GM12878 (cell line): ENCODE measurements around the gene MARVELD1. TPM values are rescaled to one million over a fixed set of nuclear protein-coding genes. Genes with fewer than 3 reads are reported as not detected.

ENCODE experiments used
- ATAC-seq: fragments of 200-7000 bp; cut with Tn5 transposase; 3 replicates; pipeline ENCODE4 v1.9.1; 2020; ENCODE audit warnings: mild to moderate bottlenecking, moderate library complexity
- BruUV-seq: library from RNA; stranded (reverse); fragments of 400-500 nt; replicated peaks from 2 replicates; lab custom pipeline; 2021; lab: Mats Ljungman, UMichigan
- CTCF ChIA-PET: fragments of 300-600 bp; sonication (Branson Sonifier 250); formaldehyde crosslinking; extraction: SDS; loops from one replicate; lab custom pipeline; 2021; ENCODE audit warnings: inconsistent platforms; lab: Yijun Ruan, JAX
- POLR2A ChIA-PET: fragments of 350-600 bp; formaldehyde crosslinking; extraction: SDS; loops from one replicate; lab custom pipeline; 2021; ENCODE audit warnings: inconsistent platforms; lab: Charles Lee
- RAD21 ChIA-PET: fragments of 300-600 bp; sonication (Branson Sonifier 250); formaldehyde crosslinking; loops from one replicate; lab custom pipeline; 2023; ENCODE audit warnings: antibody characterized with exemption; ENCODE audit not compliant: unreplicated experiment; lab: Charles Lee
- SMC1A ChIA-PET: fragments of 300-600 bp; sonication (Branson Sonifier 250); formaldehyde crosslinking; loops from one replicate; lab custom pipeline; 2023; ENCODE audit not compliant: unreplicated experiment, uncharacterized antibody; lab: Charles Lee
- DNase-seq: peaks from one replicate; pipeline ENCODE4 v3.0.0-alpha.2; 2011; ENCODE audit warnings: low read depth, low spot score
- FAIRE-seq: peaks from 3 replicates; lab custom pipeline; 2011; peaks lifted over from hg19 to GRCh38; lab: Jason Lieb, UNC
- H2AFZ ChIP-seq: 2 replicates; pipeline ENCODE4 v1.6.0; 2011; ENCODE audit warnings: low read depth, low read length, control low read depth; ENCODE audit not compliant: control insufficient read depth
- H3K27ac ChIP-seq: 2 replicates; pipeline ENCODE4 v1.5.1; 2011; ENCODE audit warnings: control low read depth; ENCODE audit not compliant: control insufficient read depth, insufficient read depth
- H3K27me3 ChIP-seq, 2 experiments: replicated peaks in 1 of 2; 2 replicates each; pipeline versions ENCODE4 v1.6.0 to v1.6.1; 2011; ENCODE audit warnings: low read length in 1 of 2; ENCODE audit not compliant: control insufficient read depth in 2 of 2, insufficient read depth in 2 of 2
- H3K36me3 ChIP-seq, 2 experiments: 2 replicates each; pipeline ENCODE4 v1.5.1; 2011; ENCODE audit warnings: low read length in 1 of 2; ENCODE audit not compliant: control insufficient read depth in 2 of 2, insufficient read depth in 2 of 2
- H3K4me1 ChIP-seq: 2 replicates; pipeline ENCODE4 v1.6.1; 2011; ENCODE audit warnings: mild to moderate bottlenecking, low read length, moderate library complexity, mixed read lengths; ENCODE audit not compliant: control insufficient read depth, insufficient read depth
- H3K4me2 ChIP-seq: 2 replicates; pipeline ENCODE4 v1.6.0; 2011; ENCODE audit warnings: control low read depth; ENCODE audit not compliant: control insufficient read depth, insufficient read depth
- H3K4me3 ChIP-seq: fragments of 200-600 bp; sonication (generic); 2 replicates; pipeline ENCODE4 v1.5.1; 2016
- H3K79me2 ChIP-seq: 2 replicates; pipeline ENCODE4 v1.6.0; 2011; ENCODE audit warnings: low read length; ENCODE audit not compliant: control insufficient read depth, insufficient read depth
- H3K9ac ChIP-seq: 2 replicates; pipeline ENCODE4 v1.8.0; 2011; ENCODE audit warnings: low read length, control low read depth, mixed read lengths; ENCODE audit not compliant: control insufficient read depth, insufficient read depth
- H3K9me3 ChIP-seq: replicated peaks from 3 replicates; pipeline ENCODE4 v1.5.1; 2011; ENCODE audit warnings: mild to moderate bottlenecking, low read length; ENCODE audit not compliant: control insufficient read depth, insufficient read depth
- H4K20me1 ChIP-seq: 2 replicates; pipeline ENCODE4 v1.6.0; 2011; ENCODE audit not compliant: control insufficient read depth, insufficient read depth
- ATF2 ChIP-seq: IDR thresholded peaks from 2 replicates; pipeline ENCODE4 v1.6.1; 2012; ENCODE audit warnings: low read length, inconsistent platforms
- CREB1 ChIP-seq: IDR thresholded peaks from 2 replicates; pipeline ENCODE4 v1.6.1; 2012; ENCODE audit warnings: low read depth, mild to moderate bottlenecking, inconsistent platforms
- CTCF ChIP-seq, 3 experiments: IDR thresholded peaks in 2 of 3; conservative IDR thresholded peaks in 1 of 3; 2 replicates each; pipeline ENCODE4 v1.5.1; 2011; ENCODE audit warnings: low read depth in 3 of 3, low read length in 3 of 3, mild to moderate bottlenecking in 3 of 3, control low read depth in 2 of 3, moderate library complexity in 2 of 3, inconsistent platforms in 1 of 3, mixed read lengths in 1 of 3; ENCODE audit not compliant: control insufficient read depth in 2 of 3, insufficient read depth in 1 of 3; ENCODE audit errors: extremely low read depth in 1 of 3
- GATAD2B ChIP-seq: fragments of 450-650 bp; conservative IDR thresholded peaks from 2 replicates; pipeline ENCODE4 v1.6.1; 2017; ENCODE audit warnings: low read depth, mild to moderate bottlenecking, moderate library complexity
- KDM1A ChIP-seq: fragments of 200-600 bp; sonication (generic); IDR thresholded peaks from 2 replicates; pipeline ENCODE4 v1.6.1; 2016; ENCODE audit warnings: borderline replicate concordance
- POLR2AphosphoS2 ChIP-seq: IDR thresholded peaks from 2 replicates; pipeline ENCODE4 v1.6.1; 2011; ENCODE audit warnings: low read depth, mild to moderate bottlenecking, low read length, improper control_type of control experiment, moderate library complexity
- RELB ChIP-seq: fragments of 450-650 bp; IDR thresholded peaks from 2 replicates; pipeline ENCODE4 v1.6.1; 2017; ENCODE audit warnings: low read depth, mild to moderate bottlenecking, moderate library complexity
- SMARCA5 ChIP-seq: fragments of 450-650 bp; IDR thresholded peaks from 2 replicates; pipeline ENCODE4 v1.6.1; 2017; ENCODE audit warnings: mild to moderate bottlenecking
- TCF12 ChIP-seq: IDR thresholded peaks from 2 replicates; pipeline ENCODE4 v1.6.1; 2011; ENCODE audit warnings: low read depth, mild to moderate bottlenecking, low read length
- WGBS: methylation state at CpG from one replicate; pipeline ENCODE4 v1.1.6; 2016; ENCODE audit warnings: low lambda C conversion rate; ENCODE audit not compliant: insufficient replicate concordance, insufficient coverage; ENCODE audit errors: missing lambda C conversion rate; 5-methylcytosine and 5-hydroxymethylcytosine counted together
- in situ Hi-C: fragments of 300-500 bp; cut with MboI; formaldehyde crosslinking; loops from 9 replicates; pipeline ENCODE4 v1.14.3; 2018; ENCODE audit warnings: mixed read lengths
- intact Hi-C: fragments of 100-400 bp; cut with micrococcal nuclease; formaldehyde crosslinking; loops from one replicate; pipeline ENCODE4 v1.14.2; 2022; ENCODE audit not compliant: unreplicated experiment
- polyA plus RNA-seq, 11 experiments: library from polyadenylated mRNA; depleted of rRNA in 4 of 11; unstranded in 6 of 11; stranded (reverse) in 5 of 11; fragments of >200 nt; fragmentation: Nextera tagmentation in 4 of 11; fragmentation: Illumina TruSeq in 1 of 11; extraction: Ambion mirVana in 4 of 11; extraction: Trizol in 1 of 11; gene quantifications; 1 replicate in 1 of 11; 2 replicates in 10 of 11; pipeline versions ENCODE4 v1.2.1 to v1.2.3, GENCODE V29; 2011 to 2016; ENCODE audit warnings: inconsistent platforms in 2 of 11, missing spikeins in 2 of 11, low read depth in 1 of 11
- total RNA-seq, 4 experiments: library from RNA; depleted of rRNA in 3 of 4; stranded (reverse); fragments of >200 nt in 3 of 4; fragmentation: Illumina TruSeq in 1 of 4; extraction: Trizol in 1 of 4; gene quantifications; 2 replicates each; pipeline versions ENCODE4 v1.2.1 to v1.2.3, GENCODE V29; 2013 to 2021

The MARVELD1 gene
- total and polyA plus RNA-seq, 10 of the 15 experiments (the other 5 are each of a cell fraction or from before 2014, with no cell fraction given) = 0.54 to 8.4 (median 3.2) TPM

- in situ Hi-C loops = no loop called here
- no peaks in the 10 kb centered on the region for H3K27me3 ChIP-seq
- SMC1A ChIA-PET = no interaction called here
- TF ChIP-seq SMARCA5 = no peak
- no peak for TF ChIP-seq CREB1
- TF ChIP-seq CTCF (IDR thresholded peaks at IDR 0.05 in 2 of 3, conservative IDR thresholded peaks at IDR 0.05 in 1 of 3; ENCODE audit: control insufficient read depth in 2 of 3, extremely low read depth in 1 of 3, insufficient read depth in 1 of 3, low read depth in 3 of 3, low read length in 3 of 3) = no peak
- TF ChIP-seq ATF2 = no peak
- no peak for TF ChIP-seq POLR2AphosphoS2
- no peak for TF ChIP-seq KDM1A
- TF ChIP-seq TCF12 = no peak
- no peak for TF ChIP-seq GATAD2B
- no peak for TF ChIP-seq RELB
- TF ChIP-seq, all 136 proteins: peak for 0
- no peak overlapping the region for H3K4me2 ChIP-seq
- no peak overlapping the region for H3K9ac ChIP-seq
- no peaks in the 10 kb centered on the region for H4K20me1 ChIP-seq
- POLR2A ChIA-PET = no interaction called here
- no peak for ATAC-seq
- BruUV-seq = no TSS peak
- H3K79me2 ChIP-seq = no peaks in the 10 kb centered on the region
- RAD21 ChIA-PET = no interaction called here
- H2AFZ ChIP-seq = no peak overlapping the region
- no peaks in the 10 kb centered on the region for H3K4me1 ChIP-seq
- no peak overlapping the region for H3K4me3 ChIP-seq
- no peak overlapping the region for H3K27ac ChIP-seq
- peaks cover 2 to 13% of the 10 kb centered on the region in 2 experiments for H3K36me3 ChIP-seq
- CTCF ChIA-PET = interaction anchor here (1.5 kb wide), 1 partner anchor 129 kb away, joined by 3 read pairs; no protein-coding TSS in a partner anchor
- intact Hi-C loops = no loop called here
- H3K9me3 ChIP-seq = no peaks in the 10 kb centered on the region
- DNase-seq = no peak
- peak; percentile 13 for FAIRE-seq
- WGBS = 60% methylated on average over 1 of the region's 1 CpG
These were observed 49.2 kb upstream of the MARVELD1 start for GRCh38 chr10:97664282-97664850.
